Activated T-helper 17 cell treated with anti-CD3 and anti-CD28 coated beads, Interleukin-2, amount 50 U/mL, for 72 hours (primary cell): ENCODE data around the gene RAB10. TPM values are rescaled to one million over a fixed set of nuclear protein-coding genes. Genes with fewer than 3 reads are reported as not detected.
"Not testable (repeated sequence)": the region's sequence is repeated elsewhere in the genome, so short reads cannot be mapped to it uniquely, and the experiment has no call there.

Experiments used
- ATAC-seq: fragments of 150-1000 bp; cut with Tn5 transposase; replicated peaks from 2 replicates; pipeline ENCODE4 v1.10.0; 2021; ENCODE audit warnings: mild to moderate bottlenecking, moderate library complexity
- H3K27ac Mint-ChIP-seq: one replicate; pipeline ENCODE4 v1.8.0; 2022; ENCODE audit warnings: mixed read lengths
- H3K27me3 Mint-ChIP-seq: one replicate; pipeline ENCODE4 v1.8.0; 2022; ENCODE audit warnings: mixed read lengths
- H3K36me3 Mint-ChIP-seq: one replicate; pipeline ENCODE4 v1.8.0; 2022; ENCODE audit warnings: low read depth, mild to moderate bottlenecking, mixed read lengths
- H3K4me1 Mint-ChIP-seq: one replicate; pipeline ENCODE4 v1.8.0; 2022; ENCODE audit warnings: mixed read lengths
- H3K4me3 Mint-ChIP-seq: one replicate; pipeline ENCODE4 v1.8.0; 2022; ENCODE audit warnings: mild to moderate bottlenecking, mixed read lengths
- H3K9me3 Mint-ChIP-seq: one replicate; pipeline ENCODE4 v1.8.0; 2022; ENCODE audit warnings: mixed read lengths
- total RNA-seq, 2 donors: library from RNA; stranded (reverse); gene quantifications; one replicate each; pipeline ENCODE4 v1.2.3, GENCODE V29; 2022

RAB10 gene
- total RNA-seq, 2 donors from 2014 or later, result 68.5 to 107 TPM

DNA sequence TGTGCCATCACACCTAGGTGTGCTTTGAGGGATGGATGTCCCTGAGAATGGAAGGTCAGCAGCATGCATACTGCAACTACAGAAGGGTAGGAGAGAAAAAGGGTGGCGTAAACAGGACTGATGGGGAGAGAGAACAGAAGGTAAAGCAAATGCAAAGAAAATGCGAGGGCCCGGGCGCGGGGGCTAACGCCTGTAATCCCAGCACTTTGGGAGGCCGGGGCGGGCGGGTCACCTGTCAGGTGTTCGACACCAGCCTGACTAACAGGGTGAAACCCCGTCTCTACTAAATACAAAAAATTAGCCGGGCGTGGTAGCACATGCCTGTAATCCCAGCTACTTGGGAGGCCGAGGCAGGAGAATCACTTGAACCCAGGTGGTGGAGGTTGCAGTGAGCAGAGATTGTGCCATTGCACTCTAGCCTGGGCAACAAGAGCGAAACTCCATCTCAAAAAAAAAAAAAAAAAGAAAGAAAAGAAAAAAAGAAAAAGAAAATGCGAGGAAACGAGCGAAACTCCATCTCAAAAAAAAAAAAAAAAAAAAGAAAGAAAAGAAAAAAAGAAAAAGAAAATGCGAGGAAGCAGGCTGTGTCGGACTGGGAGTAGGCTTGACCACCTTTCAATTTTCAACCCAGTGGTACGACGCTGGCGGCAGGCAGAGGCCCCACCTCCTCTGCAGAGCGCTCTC, 1.2 kb upstream of the RAB10 start:
- H3K4me3 Mint-ChIP-seq, result peak overlapping the region; percentile 90
- not testable (repeated sequence) for H3K9me3 Mint-ChIP-seq, H3K27me3 Mint-ChIP-seq, ATAC-seq
- peak overlapping the region; percentile 85 for H3K27ac Mint-ChIP-seq
- peaks cover 11% of the 10 kb centered on the region for H3K4me1 Mint-ChIP-seq
- peaks cover 38% of the 10 kb centered on the region for H3K36me3 Mint-ChIP-seq

DNA sequence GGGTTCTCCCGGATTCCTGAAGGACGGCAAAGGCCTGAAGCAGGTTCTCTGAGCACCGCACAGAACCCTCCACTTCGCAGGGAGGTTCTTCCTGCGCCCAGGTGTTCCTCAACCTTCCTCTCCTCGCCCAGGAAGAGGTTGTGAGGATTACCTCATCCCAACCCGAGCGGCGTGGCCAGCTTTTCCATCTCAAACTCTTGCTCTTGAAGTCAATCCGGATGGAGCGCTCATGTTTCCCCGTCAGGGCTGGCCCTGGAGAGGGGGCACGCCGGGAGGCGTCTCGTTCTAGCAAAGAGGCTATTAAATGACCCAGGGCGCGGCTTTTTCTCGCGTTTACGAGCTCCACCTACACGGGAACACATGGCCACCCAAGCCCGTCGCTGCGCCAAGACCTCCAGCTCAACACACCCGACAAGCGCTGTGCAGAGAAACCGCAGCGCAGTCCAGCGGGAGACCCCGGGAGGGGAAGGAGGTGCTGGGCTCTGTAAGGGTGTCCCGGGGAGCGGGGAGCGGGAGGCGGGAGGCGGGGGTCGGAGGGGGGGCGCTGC, 540 bp upstream of the RAB10 start:
- no peaks in the 10 kb centered on the region for H3K27me3 Mint-ChIP-seq
- peak; percentile 43 for ATAC-seq
- peak overlapping the region; percentile 90 for H3K4me3 Mint-ChIP-seq
- H3K36me3 Mint-ChIP-seq, result peaks cover 45% of the 10 kb centered on the region
- H3K4me1 Mint-ChIP-seq, result peaks cover 11% of the 10 kb centered on the region
- H3K27ac Mint-ChIP-seq, result peak overlapping the region; percentile 85
- H3K9me3 Mint-ChIP-seq, result no peaks in the 10 kb centered on the region

DNA sequence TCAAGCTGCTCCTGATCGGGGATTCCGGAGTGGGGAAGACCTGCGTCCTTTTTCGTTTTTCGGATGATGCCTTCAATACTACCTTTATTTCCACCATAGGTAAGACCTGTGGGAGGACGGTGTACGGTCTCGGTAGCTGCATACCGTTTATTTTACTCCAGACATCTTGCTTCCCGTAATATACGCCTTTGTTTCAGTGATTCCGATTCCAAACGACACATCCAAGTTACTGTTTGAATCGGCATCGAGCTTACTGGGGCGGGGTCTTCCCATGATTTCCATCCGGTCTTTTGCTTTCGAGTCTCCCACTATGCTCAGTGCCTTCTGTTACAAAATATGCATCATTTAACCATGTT, 731 bp downstream of the RAB10 start:
- H3K4me1 Mint-ChIP-seq, result peaks cover 11% of the 10 kb centered on the region
- H3K27ac Mint-ChIP-seq, result peak overlapping the region; percentile 85
- no peak for ATAC-seq
- H3K36me3 Mint-ChIP-seq, result peaks cover 51% of the 10 kb centered on the region
- no peaks in the 10 kb centered on the region for H3K9me3 Mint-ChIP-seq
- H3K27me3 Mint-ChIP-seq, result no peaks in the 10 kb centered on the region
- peak overlapping the region; percentile 90 for H3K4me3 Mint-ChIP-seq

DNA sequence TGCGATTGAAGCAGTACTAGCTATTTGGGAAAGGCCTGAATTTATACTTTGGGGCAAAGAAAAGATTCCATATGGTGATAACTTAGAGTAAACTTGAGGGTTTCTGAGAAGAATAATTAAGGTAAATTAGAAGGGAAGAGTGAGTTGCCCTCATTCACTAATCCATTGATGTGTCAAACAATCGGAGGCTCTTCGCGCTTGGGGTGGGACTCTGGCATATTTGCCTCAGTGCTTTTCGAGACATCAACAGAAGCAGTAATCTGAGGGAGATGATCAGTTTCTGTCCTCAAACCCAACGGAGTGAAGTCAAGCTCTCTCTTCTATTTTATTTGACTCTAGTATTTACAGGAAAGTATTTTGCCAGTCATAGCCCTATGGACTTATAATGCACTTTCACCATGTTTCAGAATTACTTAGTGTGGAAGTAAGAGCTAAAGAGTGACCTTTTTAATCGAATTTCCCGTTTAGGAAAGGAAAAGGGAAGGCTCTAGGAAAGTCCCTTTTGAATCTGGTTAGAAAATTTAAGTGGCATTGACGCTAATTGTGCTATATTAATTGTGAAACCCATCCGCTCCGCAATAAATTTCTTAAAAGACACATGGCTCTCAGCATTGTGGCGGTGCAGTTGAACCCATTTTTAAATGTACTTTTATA, 1.3 kb downstream of the RAB10 start:
- Mint-ChIP-seq H3K4me3 (peak overlapping the region; percentile 90), H3K27ac (peak overlapping the region; percentile 85), H3K36me3 (peaks cover 55% of the 10 kb centered on the region), H3K9me3 (no peaks in the 10 kb centered on the region), H3K27me3 (no peaks in the 10 kb centered on the region), H3K4me1 (peaks cover 11% of the 10 kb centered on the region)
- no peak for ATAC-seq

DNA sequence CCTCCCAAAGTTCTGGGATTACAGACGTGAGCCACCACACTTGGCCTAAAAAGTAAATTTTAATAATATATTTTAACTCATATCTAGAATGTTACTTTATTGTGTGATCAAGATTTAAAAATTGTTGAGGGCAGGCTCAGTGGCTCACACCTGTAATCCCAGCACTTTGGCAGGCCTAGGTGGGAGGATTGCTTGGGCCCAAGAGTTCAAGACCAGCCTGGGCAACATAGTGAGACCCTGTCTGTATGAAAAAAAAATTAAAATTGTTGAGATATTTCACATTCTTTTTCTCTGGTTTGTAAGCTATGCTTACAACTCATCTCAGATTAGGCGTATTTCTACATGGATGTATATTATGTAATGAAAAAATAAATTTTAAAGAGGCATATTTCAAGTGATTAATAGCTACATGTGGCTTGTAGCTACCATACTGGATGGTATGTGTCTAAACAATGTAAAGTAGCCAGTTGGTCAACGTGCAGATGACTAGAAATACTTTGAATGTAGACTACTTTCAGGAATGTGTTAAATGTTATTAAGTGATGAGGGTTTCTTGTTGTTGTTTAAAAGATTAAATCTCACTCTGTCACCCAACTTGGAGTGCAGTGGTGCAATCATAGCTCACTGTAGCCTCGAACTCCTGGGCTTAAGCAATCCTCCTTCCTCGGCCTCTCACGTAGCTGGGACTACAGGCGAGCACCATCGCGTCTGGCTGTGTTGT, 5.9 kb downstream of the RAB10 start:
- Mint-ChIP-seq H3K27ac (no peak overlapping the region), H3K27me3 (no peaks in the 10 kb centered on the region), H3K9me3 (no peaks in the 10 kb centered on the region), H3K4me1 (peaks cover 33% of the 10 kb centered on the region), H3K4me3 (no peak overlapping the region), H3K36me3 (peaks cover 78% of the 10 kb centered on the region)
- no peak for ATAC-seq

DNA sequence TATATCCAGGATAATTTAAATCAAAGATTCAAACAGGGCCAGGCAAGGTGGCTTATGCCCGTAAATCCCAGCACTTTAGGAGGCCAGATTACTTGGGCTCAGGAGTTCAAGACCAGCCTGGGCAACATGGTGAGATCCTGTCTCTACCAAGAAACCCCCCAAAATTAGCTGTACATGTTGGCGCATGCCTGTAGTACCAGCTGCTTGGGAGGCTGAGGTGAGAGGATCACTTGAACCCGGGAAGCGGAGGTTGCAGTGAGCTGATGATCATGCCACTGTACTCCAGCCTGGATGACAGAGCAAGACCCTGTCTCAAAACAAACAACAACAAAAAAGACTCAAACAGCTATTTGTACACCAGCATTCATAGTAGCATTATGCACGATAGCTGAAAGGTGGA, 9.2 kb downstream of the RAB10 start:
- peak overlapping the region; percentile 84 for H3K4me3 Mint-ChIP-seq
- H3K9me3 Mint-ChIP-seq, result no peaks in the 10 kb centered on the region
- H3K36me3 Mint-ChIP-seq, result peaks cover 57% of the 10 kb centered on the region
- no peaks in the 10 kb centered on the region for H3K27me3 Mint-ChIP-seq
- peaks cover 35% of the 10 kb centered on the region for H3K4me1 Mint-ChIP-seq
- ATAC-seq, result no peak
- H3K27ac Mint-ChIP-seq, result peak overlapping the region; percentile 82

DNA sequence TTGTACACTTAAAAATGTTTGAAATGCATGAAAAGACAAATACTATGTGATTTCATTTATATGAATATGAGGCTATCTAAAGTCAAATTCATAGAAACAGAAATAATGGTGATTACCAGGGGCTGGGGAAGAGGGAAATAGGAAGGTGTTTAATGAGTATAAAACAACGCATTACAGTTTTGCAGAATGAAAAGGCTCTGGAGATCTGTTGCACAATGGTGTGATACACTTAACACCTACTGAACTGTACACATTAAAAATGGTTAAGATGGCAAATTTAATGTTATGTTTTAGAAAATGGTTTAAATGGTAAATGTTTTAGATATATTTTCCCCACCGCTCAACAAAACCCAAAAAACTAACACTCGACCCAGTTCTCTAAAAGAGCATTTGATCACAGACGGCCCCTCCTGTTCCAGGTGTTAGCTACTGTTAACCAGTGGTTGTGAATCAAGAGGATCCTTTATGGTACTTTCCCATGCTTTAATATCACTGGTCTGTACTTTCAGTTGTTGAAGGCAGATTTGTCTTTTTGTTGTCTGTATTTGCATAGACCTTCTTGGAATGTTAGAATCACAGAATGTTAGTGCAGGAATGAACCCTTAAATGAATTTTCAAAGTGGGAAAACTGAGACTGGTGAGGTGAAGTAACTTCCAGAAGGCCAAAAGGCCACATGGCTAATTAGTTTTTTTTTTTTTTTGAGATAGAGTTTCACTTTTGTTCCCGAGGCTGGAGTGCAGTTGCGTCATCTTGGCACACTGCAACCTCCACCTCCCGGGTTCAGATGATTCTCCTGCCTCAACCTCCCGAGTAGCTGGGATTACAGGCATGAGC, 10.2 kb downstream of the RAB10 start:
- Mint-ChIP-seq H3K4me3 (peak overlapping the region; percentile 84), H3K9me3 (no peaks in the 10 kb centered on the region), H3K36me3 (peaks cover 58% of the 10 kb centered on the region), H3K4me1 (peaks cover 35% of the 10 kb centered on the region), H3K27me3 (no peaks in the 10 kb centered on the region), H3K27ac (peak overlapping the region; percentile 82)
- peak; percentile 85 for ATAC-seq

DNA sequence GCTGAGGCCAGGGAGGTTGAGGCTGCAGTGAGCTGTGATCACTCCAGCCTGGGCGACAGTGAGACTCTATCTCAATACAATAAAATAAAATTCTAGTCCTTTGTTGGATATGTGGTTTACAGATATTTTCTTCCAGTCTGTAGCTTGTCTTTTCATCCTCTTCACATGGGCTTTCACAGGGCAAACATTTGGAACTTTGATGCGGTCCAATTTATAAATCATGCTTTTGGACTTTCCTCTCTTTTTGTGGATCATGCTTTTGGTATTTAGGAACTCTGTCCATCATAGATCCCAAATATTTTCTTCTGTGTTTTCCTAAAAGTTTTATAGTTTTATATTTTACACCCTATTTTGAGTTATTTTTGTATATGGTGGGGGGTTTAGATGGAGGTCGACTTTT, 14.9 kb downstream of the RAB10 start:
- Mint-ChIP-seq H3K9me3 (no peaks in the 10 kb centered on the region), H3K4me1 (peaks cover 41% of the 10 kb centered on the region), H3K27ac (no peak overlapping the region), H3K36me3 (peaks cover 59% of the 10 kb centered on the region), H3K27me3 (no peaks in the 10 kb centered on the region), H3K4me3 (no peak overlapping the region)
- no peak for ATAC-seq

DNA sequence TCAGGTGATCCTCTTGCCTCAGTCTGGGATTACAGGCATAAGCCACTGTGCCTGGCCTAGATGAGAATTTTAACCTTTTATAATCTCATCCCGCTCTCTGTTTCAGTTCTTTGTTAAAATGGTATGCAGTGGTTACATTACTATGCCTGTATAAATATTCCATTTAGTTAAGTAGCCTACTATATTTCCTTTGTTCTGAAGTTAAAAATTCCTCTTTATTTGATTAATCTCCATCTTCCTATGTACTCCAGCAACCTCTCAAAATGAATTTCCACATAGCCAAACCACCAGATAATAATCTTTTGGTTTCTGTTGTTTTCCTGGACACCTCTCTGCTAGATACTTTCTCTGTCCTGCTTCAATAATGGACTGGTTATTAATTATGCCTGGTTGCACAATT, 15.8 kb downstream of the RAB10 start:
- no peak for ATAC-seq
- H3K4me1 Mint-ChIP-seq, result peaks cover 35% of the 10 kb centered on the region

DNA sequence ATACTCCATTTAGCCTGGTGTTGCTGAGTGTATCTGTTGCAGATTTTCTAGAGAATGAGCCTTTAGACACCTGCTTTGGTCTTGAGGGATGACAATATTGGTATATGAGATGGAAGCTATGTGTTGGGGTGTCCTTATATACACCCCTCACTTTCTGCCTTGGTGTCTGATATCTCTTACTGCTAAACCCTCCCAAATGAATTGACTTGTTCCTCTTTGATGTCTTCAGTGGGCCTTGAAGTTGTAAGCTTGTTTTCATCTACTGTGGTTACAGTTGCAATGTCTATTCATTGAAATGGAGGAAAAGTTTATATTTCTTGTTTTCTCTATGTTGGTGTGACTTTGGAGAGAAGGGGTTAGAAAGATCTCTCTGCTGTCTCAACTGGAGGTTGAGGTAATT, 18.9 kb downstream of the RAB10 start:
- H3K27me3 Mint-ChIP-seq, result no peaks in the 10 kb centered on the region
- peaks cover 36% of the 10 kb centered on the region for H3K4me1 Mint-ChIP-seq
- peaks cover 40% of the 10 kb centered on the region for H3K36me3 Mint-ChIP-seq
- ATAC-seq, result no peak
- H3K9me3 Mint-ChIP-seq, result no peaks in the 10 kb centered on the region
- H3K4me3 Mint-ChIP-seq, result peak overlapping the region; percentile 17
- H3K27ac Mint-ChIP-seq, result no peak overlapping the region

More for the DNA sequence above, 15.8 kb downstream of the RAB10 start:
- Mint-ChIP-seq H3K36me3 (peaks cover 53% of the 10 kb centered on the region), H3K9me3 (no peaks in the 10 kb centered on the region), H3K27ac (no peak overlapping the region), H3K27me3 (no peaks in the 10 kb centered on the region), H3K4me3 (no peak overlapping the region)

DNA sequence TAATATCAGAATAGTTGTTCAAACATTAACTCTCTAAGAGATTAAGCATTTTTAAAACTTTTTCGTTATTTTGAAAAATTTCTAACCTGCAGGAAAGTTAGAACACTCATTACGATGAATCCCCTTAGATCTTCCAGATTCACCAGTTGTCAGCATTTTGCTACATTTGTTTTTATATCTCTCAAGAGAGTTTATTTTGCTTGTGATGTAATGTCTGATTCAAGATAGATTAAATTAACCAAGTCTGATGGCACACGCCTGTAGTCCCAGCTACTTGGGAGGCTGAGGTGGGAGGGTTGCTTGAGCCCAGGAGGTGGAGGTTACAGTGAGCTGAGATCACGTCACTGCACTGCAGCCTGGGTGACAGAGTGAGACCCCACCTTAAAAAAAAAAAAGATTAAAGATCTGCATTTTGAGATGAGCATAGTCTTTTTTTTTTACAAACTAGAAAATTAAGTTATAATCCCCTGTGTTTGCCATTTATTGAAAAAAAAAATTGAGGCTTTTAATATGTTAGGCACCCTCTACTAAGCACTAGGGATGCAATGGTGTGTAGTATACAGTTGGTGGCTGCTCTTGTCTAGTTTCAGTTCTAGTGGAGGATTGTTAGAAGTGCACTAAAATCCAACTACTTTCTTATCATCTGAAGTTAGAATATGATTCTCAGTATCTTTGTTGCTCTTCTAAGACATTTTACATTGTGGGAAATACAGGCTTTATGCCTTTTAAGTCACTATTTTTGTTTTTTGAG, 20.9 kb downstream of the RAB10 start:
- Mint-ChIP-seq H3K4me3 (no peak overlapping the region), H3K9me3 (no peaks in the 10 kb centered on the region), H3K36me3 (peaks cover 40% of the 10 kb centered on the region), H3K4me1 (peaks cover 47% of the 10 kb centered on the region), H3K27ac (no peak overlapping the region), H3K27me3 (no peaks in the 10 kb centered on the region)
- no peak for ATAC-seq

DNA sequence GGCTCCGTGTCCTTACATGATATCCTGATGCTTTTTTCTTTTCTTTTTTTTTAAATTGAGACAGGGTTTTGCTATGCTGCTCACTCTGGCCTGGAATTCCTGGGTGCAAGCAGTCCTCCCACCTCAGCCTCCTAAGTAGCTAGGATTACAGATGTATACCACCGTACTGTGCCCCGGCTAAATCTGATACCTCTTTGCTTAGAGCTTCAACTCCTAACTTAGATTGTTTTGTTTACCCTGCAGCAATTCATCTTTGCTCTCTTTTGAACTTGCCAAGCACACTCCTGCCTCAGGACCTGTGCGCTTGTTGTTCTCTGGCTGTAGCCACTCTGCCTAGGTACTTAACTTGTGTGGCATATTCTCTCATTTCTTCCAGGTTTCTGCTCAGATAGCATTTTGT, 24.5 kb downstream of the RAB10 start:
- Mint-ChIP-seq H3K9me3 (no peaks in the 10 kb centered on the region), H3K4me1 (peaks cover 28% of the 10 kb centered on the region), H3K4me3 (no peak overlapping the region), H3K27ac (peak overlapping the region; percentile 71), H3K36me3 (peaks cover 33% of the 10 kb centered on the region), H3K27me3 (no peaks in the 10 kb centered on the region)
- no peak for ATAC-seq

DNA sequence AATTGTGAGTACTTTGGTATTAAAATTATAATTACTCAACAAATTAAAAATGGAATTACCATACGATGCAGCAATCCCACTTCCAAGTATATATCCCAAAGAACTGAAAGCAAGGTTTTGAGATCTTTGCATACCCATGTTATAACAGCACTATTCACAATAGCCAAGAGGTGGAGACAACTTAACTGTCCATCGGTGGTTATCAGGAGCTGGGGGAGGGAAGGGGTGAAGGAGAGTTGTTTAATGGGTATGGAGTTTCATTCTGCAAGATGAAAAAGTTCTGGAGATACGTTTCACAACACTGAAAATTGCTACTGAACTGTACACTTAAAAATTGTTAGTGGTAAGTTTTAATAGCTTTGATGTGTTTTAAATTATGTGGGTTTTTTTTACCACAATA, 25.7 kb downstream of the RAB10 start:
- Mint-ChIP-seq H3K9me3 (no peaks in the 10 kb centered on the region), H3K4me1 (peaks cover 28% of the 10 kb centered on the region), H3K4me3 (no peak overlapping the region), H3K27ac (peak overlapping the region; percentile 50), H3K36me3 (peaks cover 42% of the 10 kb centered on the region), H3K27me3 (no peaks in the 10 kb centered on the region)
- no peak for ATAC-seq
